Activated CD8-positive, alpha-beta T cell treated with anti-CD3 and anti-CD28 coated beads for 36 hours (primary cell): Measurements from ENCODE around the gene ANKRD52. TPM values are rescaled to one million over a fixed set of nuclear protein-coding genes. Genes with fewer than 3 reads are reported as not detected.

Source experiments
- ATAC-seq: fragments of 200-7000 bp; cut with Tn5 transposase; one replicate; pipeline ENCODE4 v1.10.0; 2021; ENCODE audit warnings: mild to moderate bottlenecking, moderate library complexity
- CTCF ChIA-PET: fragments of 350-600 bp; sonication (Branson Sonifier 250); formaldehyde crosslinking; loops from one replicate; lab custom pipeline; 2021; ENCODE audit warnings: antibody characterized with exemption; lab: Charles Lee
- POLR2A ChIA-PET: fragments of 350-600 bp; sonication (Branson Sonifier 250); formaldehyde crosslinking; loops from one replicate; lab custom pipeline; 2021; ENCODE audit warnings: antibody characterized with exemption; lab: Charles Lee
- DNase-seq: peaks from one replicate; pipeline ENCODE4 v3.0.0-alpha.2; 2020
- H3K27ac Mint-ChIP-seq: one replicate; pipeline ENCODE4 v1.8.0; 2021; ENCODE audit warnings: mild to moderate bottlenecking, mixed read lengths
- H3K27me3 Mint-ChIP-seq: one replicate; pipeline ENCODE4 v1.8.0; 2021; ENCODE audit warnings: mixed read lengths
- H3K36me3 Mint-ChIP-seq: one replicate; pipeline ENCODE4 v1.8.0; 2021; ENCODE audit warnings: low read depth, mixed read lengths
- H3K4me1 Mint-ChIP-seq: one replicate; pipeline ENCODE4 v1.8.0; 2021; ENCODE audit warnings: low read depth, mixed read lengths
- H3K4me3 Mint-ChIP-seq: one replicate; pipeline ENCODE4 v1.8.0; 2021; ENCODE audit warnings: mild to moderate bottlenecking, moderate library complexity, mixed read lengths
- H3K9me3 Mint-ChIP-seq: one replicate; pipeline ENCODE4 v1.8.0; 2021; ENCODE audit warnings: mixed read lengths
- intact Hi-C: fragments of 100-400 bp; cut with micrococcal nuclease; formaldehyde crosslinking; loops from one replicate; pipeline ENCODE4 v1.10.0; 2022
- total RNA-seq, 2 experiments: library from RNA; stranded (reverse); gene quantifications; one replicate each; pipeline ENCODE4 v1.2.3, GENCODE V29; 2021
- TF ChIP-seq, protein P1 (sequence below): fragments of 200-600 bp; IDR thresholded peaks from one replicate; pipeline ENCODE4 v1.8.0; 2022; ENCODE audit warnings: antibody characterized with exemption, mild to moderate bottlenecking

ANKRD52 gene
- total RNA-seq, 2 experiments from 2014 or later = 23.3 to 31.3 TPM

GRCh38 chr12:56208006-56208405 is 50.2 kb downstream of the ANKRD52 start:
- CTCF ChIA-PET = interaction anchor here (0.8 to 10.0 kb wide), 8 partner anchors 9 to 256 kb away, joined by 3 to 87 read pairs (median 8); partner anchors contain the start of genes RNF41, SMARCC2 and ZC3H10
- Mint-ChIP-seq H3K27ac (no peak overlapping the region), H3K27me3 (no peaks in the 10 kb centered on the region), H3K9me3 (no peaks in the 10 kb centered on the region), H3K4me1 (peaks cover 2% of the 10 kb centered on the region), H3K4me3 (no peak overlapping the region), H3K36me3 (peaks cover 28% of the 10 kb centered on the region)
- POLR2A ChIA-PET = interaction anchor here (0.6 to 1.3 kb wide), 3 partner anchors 12 to 19 kb away, joined by 3 to 4 read pairs (median 4); partner anchors contain the start of genes RNF41 and SMARCC2
- ATAC-seq (no peak), DNase-seq (no peak)
- TF ChIP-seq, protein P1, sequence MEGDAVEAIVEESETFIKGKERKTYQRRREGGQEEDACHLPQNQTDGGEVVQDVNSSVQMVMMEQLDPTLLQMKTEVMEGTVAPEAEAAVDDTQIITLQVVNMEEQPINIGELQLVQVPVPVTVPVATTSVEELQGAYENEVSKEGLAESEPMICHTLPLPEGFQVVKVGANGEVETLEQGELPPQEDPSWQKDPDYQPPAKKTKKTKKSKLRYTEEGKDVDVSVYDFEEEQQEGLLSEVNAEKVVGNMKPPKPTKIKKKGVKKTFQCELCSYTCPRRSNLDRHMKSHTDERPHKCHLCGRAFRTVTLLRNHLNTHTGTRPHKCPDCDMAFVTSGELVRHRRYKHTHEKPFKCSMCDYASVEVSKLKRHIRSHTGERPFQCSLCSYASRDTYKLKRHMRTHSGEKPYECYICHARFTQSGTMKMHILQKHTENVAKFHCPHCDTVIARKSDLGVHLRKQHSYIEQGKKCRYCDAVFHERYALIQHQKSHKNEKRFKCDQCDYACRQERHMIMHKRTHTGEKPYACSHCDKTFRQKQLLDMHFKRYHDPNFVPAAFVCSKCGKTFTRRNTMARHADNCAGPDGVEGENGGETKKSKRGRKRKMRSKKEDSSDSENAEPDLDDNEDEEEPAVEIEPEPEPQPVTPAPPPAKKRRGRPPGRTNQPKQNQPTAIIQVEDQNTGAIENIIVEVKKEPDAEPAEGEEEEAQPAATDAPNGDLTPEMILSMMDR = no peak
- intact Hi-C loops = no loop called here

DNA sequence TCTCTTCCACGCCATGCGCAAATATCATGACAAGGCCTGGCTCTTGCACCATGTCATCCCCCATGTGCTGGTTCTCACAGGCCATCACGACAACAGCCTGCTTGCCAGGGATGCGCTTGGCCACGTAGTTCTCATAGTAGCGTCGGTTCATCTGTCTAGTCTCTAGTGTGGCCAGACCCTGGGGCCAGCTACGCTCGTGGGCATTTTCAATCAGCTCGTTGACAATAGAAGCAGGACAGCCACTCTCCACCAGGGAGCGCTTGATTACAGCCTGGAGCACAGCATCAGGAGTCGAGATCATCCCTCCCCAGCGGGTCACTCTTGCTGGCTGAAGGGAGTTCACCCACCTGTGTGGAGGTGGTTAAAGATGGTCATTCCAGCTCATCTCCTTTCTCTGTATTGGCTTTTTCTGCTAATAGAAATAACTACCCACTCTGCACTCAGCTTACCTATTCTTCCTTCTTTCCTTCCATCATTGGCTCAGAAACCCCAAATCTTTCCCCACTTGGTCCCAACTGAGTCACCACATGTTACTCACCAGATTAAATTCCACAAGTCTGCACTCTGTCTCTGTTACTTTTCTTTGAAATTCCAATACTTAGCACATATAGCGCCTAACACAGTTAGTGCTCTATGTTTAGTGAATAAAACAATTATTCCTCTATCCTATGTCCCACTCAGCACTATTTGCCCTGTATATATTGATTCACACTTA is 51.6 kb downstream of the ANKRD52 start:
- peaks cover 27% of the 10 kb centered on the region for H3K36me3 Mint-ChIP-seq
- CTCF ChIA-PET = interaction anchor here (0.6 to 10.0 kb wide), 20 partner anchors 9 to 257 kb away, joined by 3 to 87 read pairs (median 5); partner anchors contain the start of genes ANKRD52, COQ10A, RNF41 and SMARCC2
- H3K4me1 Mint-ChIP-seq = peaks cover 4% of the 10 kb centered on the region
- H3K4me3 Mint-ChIP-seq = no peak overlapping the region
- ATAC-seq = peak; percentile 80
- POLR2A ChIA-PET = interaction anchor here (1.2 to 1.7 kb wide), 3 partner anchors 8 to 48 kb away, joined by 3 to 5 read pairs (median 4); partner anchors contain the start of gene SMARCC2
- DNase-seq = peak; percentile 67
- intact Hi-C loops = no loop called here
- H3K27me3 Mint-ChIP-seq = no peaks in the 10 kb centered on the region
- no peaks in the 10 kb centered on the region for H3K9me3 Mint-ChIP-seq
- TF ChIP-seq, protein P1 = peak; percentile 36
- no peak overlapping the region for H3K27ac Mint-ChIP-seq

- ATAC-seq = peak; percentile 45
- intact Hi-C loops = no loop called here
- H3K36me3 Mint-ChIP-seq = peaks cover 23% of the 10 kb centered on the region
- H3K9me3 Mint-ChIP-seq = no peaks in the 10 kb centered on the region
- H3K4me1 Mint-ChIP-seq = peaks cover 4% of the 10 kb centered on the region
- CTCF ChIA-PET = interaction anchor here (1.0 to 10.0 kb wide), 15 partner anchors 9 to 258 kb away, joined by 3 to 87 read pairs (median 6); partner anchors contain the start of genes ANKRD52, COQ10A, RNF41 and SMARCC2
- POLR2A ChIA-PET = interaction anchor here (0.7 to 1.7 kb wide), 4 partner anchors 13 to 256 kb away, joined by 3 to 7 read pairs (median 4); partner anchors contain the start of gene RNF41
- H3K27ac Mint-ChIP-seq = no peak overlapping the region
- TF ChIP-seq, protein P1 = no peak
- no peak for DNase-seq
- H3K27me3 Mint-ChIP-seq = no peaks in the 10 kb centered on the region
- no peak overlapping the region for H3K4me3 Mint-ChIP-seq
Observed at GRCh38 chr12:56205445-56205844, 52.7 kb downstream of the ANKRD52 start.

DNA sequence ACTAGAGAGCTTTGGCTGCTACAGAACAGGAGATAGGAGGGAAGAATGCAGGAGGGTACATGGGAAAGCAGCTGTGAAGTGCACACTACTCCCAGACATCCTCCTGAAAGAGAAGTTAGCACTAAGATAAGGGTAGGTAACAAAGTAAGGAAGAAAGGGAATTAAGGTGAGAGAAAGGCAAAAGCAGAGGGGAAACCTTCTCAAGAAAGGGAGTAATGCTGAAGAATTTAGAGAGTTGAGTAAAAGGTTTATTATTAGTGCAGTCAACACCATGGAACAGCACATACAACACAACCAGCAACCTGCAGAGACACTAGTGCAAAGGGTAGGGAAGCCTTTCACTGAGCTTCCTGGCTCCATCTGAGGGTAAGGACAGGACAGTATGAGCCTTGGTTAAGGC is 53.9 kb downstream of the ANKRD52 start:
- no peak overlapping the region for H3K4me3 Mint-ChIP-seq
- ATAC-seq (no peak), DNase-seq (no peak)
- peaks cover 4% of the 10 kb centered on the region for H3K4me1 Mint-ChIP-seq
- intact Hi-C loops = no loop called here
- TF ChIP-seq, protein P1 = no peak
- H3K27ac Mint-ChIP-seq = no peak overlapping the region
- ChIA-PET CTCF (interaction anchor here (0.7 to 10.0 kb wide), 8 partner anchors 10 to 148 kb away, joined by 3 to 87 read pairs (median 6); partner anchors contain the start of genes ANKRD52, COQ10A, RNF41 and SMARCC2), POLR2A (interaction anchor here (1.5 kb wide), 1 partner anchor 18 kb away, joined by 7 read pairs; the partner anchor contains the start of gene RNF41)
- no peaks in the 10 kb centered on the region for H3K27me3 Mint-ChIP-seq
- no peaks in the 10 kb centered on the region for H3K9me3 Mint-ChIP-seq
- peaks cover 16% of the 10 kb centered on the region for H3K36me3 Mint-ChIP-seq
